Fibroblast of skin of abdomen (primary cell): Measurements from ENCODE around the gene CERS4.
"Not testable (repeated sequence)": the region's sequence is repeated elsewhere in the genome, so short reads cannot be mapped to it uniquely, and the experiment has no call there.

Experiments
- DNase-seq: peaks from one replicate; pipeline ENCODE4 v3.0.0-alpha.2; 2013

The CERS4 gene

DNA sequence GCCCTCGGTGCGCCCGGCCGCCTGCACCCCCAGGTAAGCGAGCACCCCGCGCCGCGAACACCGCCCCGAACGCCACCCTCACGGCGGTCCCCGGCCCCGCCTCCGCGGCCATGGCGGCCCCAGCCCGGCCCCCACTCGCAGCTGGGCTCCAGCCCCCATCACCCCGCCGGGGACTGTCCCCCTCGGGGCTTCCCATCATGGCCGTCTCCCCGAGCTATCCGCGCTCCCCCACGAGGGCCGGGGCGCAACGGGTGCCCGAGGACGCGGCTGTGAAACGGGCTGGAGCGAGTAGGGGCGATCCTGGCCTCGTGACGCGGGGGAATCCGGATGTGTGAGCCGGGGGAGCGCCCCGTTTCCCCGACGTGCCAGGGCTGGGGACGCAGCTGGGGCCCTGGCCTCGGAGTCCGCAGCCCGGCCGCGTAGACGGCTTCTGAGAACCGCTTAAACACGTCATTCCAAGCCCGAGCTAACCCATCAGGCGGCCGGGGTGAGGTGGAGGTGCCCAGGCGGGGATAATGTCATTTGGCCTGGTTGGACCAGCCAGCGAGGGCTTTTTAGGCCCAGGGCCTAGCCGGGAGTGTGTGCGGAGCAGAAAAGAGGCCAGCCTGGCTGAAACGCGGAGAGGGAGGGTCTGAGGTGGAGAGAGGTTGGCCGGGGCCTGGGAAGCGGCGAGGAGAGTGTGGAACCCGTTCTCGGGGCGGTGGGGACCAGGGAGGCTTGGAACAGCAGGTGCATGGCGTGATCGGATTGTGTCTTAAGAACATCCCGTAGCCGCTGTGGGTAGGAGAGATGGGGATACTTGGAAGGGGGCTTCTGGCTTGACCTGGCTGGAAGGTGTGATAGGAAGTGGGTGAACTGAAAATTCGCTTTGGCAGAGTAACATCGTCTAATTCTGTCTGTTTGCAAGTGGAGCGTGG lies 550 bp downstream of the CERS4 start:
- DNase-seq: peak; percentile 15

DNA sequence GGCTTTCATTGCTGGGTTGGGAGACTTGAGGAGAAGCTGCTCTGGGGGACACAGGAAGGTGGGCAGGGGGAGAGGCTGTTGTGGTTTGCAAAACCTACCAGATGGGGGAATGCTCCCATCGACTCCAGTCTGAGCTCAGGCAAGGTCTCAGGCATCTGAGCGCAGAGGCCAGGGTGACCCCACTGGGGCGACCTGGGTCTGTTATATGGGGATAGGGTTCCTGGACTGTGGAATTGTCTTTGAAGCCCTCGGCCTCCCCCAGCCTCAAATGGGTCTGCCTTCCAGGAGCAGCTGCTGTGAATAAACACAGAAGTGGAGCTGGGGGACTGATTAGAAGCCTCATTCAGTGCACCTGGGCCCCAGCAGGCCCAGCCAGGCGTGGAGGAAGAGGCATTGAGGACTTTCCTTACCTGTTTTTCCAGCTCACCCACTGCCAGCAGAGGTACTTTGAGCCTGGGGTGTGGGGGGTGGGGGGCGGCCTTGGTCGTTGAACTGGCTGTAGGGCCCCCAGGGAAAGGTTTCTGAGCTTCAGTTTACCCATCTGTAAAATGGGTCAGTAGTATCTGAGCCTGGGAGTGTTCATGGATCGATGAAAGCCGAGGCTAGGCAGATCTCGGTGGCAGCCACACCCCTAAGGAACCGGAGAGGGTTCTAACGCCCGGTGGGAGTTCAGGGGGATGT lies 1.4 kb downstream of the CERS4 start:
- DNase-seq: no peak

- no peak for DNase-seq
Measured at GRCh38 chr19:8212212-8212611, 3.0 kb downstream of the CERS4 start.

DNA sequence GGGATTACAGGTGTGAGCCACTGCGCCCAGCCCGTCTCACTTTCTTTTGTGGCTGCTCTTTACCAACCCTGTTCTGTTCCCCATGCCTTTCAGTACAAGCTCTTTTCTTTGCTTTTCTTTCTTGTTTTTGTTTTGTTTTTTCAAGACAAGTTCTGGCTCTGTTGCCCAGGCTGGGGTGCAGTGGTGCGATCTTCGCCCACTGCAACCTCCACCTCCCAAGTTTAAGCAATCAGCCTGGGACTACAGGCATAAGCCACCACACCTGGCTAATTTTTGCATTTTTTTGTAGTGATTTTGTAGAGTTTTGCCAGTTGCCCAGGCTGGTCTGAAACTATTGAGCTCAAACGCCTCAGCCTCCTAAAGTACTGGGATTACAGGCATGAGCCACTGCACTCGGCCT lies 3.7 kb downstream of the CERS4 start:
- DNase-seq: no peak

DNA sequence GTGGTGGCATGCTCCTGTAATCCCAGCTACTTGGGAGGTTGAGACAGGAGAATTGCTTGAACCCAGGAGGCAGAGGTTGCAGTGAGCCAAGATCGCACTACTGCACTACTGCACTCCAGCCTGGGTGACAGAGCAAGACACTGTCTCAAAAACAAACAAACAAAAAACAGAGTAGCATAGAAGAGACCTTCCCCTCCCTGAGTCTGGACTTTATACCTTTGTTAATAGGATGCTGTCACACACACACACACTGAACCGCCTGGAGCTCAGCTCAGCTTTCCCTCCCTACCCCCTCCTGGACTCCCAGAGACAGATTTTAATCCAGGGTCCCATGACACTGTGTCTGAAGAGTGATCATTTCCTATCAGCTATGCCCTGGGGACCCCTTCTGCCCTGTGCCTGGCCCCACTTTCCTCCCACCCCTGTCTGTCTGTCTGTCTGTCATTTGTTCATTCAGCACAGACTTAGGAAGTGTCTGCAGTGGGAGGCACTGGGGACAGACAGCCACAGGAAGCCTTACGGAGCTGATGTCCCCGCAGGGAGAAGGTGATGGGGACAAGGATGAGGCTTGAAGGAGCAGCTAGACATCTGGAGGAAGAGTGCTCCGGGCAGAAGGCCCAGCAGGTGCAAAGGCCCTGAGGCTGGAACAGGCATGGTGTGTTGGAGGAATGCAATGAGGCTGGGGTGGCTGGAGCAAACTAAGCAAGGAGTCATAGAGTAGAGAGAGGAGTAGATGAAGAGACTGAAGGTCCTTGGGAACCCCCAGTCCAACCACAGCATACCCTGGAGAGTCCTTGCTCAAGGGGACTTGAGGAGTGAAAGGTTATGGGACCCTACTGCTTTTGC lies 4.9 kb downstream of the CERS4 start:
- DNase-seq: no peak

DNA sequence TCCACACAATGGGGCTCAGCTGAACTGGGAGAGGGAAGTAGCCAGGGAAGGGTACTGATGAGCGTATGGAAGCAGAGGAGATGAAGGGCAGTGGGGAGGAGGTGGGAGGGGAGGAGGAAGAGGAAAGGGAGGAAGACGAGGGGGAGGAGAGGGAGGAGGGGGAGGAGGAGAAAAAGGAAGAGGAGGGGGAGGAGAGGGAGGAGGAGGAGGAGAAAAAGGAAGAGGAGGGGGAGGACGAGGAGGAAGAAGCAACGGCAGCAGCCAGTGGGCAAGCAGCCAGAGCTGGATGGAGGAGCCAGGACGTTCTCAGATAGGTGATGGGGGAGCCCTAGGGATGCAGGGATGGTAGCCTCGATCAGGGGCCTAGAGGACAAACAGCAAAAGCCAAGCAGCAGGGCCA lies 5.6 kb downstream of the CERS4 start:
- DNase-seq: no peak

GRCh38 chr19:8215783-8216182 lies 6.6 kb downstream of the CERS4 start:
- no peak for DNase-seq

DNA sequence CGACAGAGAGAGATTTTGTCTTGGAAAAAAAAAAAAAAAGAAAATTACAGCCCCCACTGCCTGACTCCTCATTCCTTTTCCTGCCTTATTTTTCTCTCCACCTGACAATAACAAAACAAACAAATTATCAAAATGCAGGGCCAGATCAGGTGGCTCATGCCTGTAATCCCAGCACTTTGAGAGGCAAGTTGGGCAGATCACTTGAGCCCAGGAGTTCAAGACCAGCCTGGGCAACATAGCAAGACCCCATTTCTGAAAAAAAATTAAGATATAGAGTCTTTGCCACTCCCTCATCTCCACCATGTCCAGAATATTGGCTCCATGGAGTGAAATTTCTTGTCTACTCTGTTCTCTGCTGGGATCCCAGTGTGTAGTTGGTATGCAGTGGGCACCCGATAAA lies 7.2 kb downstream of the CERS4 start:
- DNase-seq: no peak

DNA sequence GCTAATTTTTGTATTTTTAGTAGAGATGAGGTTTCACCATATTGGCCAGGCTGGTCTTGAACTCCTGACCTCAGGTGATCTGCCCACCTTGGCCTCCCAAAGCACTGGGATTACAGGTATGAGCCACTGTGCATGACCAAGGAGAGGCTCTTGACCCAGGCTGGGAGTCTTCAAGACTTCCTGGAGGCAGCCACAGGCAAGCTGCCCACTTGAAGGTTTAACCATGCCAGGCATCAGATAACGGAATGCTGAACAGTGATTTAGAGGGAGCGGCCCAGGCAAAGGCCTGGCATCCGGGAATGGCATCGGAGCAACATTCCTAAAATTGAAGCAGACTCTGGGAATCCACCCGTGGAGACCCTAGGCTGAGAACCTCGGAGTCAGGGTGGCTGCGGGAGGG lies 9.0 kb downstream of the CERS4 start:
- DNase-seq: not testable (repeated sequence)

DNA sequence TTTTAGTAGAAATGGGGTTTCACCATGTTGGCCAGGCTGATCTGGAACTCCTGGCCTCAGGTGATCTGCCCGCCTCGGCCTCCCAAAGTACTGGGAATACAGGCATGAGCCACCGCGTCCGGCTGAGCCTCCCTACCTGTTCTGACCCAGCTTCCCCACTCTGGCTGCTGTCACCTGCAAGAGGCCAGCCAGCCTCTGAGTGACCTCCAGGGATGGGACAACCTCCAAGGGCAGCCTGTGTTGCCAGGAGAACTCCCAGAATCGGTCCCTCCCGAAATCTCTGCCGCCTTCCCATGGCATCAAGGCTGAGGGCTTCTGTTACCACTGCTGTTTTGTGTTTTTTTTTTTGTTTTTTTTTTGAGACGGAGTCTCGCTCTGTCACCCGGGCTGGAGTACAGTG lies 11.3 kb downstream of the CERS4 start:
- no peak for DNase-seq

- DNase-seq: no peak
Measured at GRCh38 chr19:8221161-8221560, 12.0 kb downstream of the CERS4 start.

DNA sequence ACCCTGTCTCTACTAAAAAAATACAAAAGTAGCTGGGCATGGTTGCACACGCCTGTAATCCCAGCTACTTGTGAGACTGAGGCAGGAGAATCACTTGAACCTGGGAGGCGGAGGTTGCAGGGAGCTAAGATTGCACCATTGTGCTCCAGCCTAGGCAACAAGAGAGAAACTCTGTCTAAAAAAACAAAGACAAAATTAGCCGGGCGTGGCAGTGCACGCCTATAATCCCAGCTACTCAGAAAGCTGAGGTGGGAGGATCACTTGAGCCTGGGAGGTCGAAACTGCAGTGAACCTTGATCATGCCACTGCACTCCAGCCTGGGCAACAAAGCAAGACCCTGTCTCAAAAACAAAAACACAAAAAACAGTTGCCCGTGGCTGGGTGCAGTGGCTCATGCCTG lies 14.3 kb downstream of the CERS4 start:
- not testable (repeated sequence) for DNase-seq

- no peak for DNase-seq
Measured at GRCh38 chr19:8224394-8225145, 15.4 kb downstream of the CERS4 start.

DNA sequence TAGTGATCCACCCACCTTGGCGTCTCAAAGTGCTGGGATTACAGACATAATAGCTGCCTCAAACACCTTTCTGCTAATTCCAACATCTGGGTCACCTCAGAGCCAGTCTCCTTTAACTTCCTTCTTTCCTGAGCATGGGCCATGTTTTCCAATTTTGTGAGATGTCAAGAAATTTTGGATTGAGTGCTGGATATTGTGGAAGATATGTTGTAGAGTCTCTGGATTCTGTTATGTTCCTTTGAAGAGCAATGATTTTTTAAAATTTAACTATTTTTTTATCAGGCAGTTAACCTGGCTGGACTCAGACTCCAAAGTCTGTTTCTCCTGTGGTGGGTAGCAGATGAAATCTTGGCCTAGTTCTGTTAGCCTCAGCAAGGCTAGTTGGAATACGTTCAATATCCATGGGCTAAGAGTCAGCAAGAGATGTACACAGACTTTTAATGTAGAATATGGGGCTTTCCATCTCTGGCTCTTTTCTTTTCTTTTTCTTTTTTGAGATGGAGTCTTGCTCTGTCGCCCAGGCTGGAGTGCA lies 22.0 kb downstream of the CERS4 start:
- DNase-seq: no peak

- DNase-seq: no peak
Measured at GRCh38 chr19:8233370-8233769, 24.2 kb downstream of the CERS4 start.

- no peak for DNase-seq
Measured at GRCh38 chr19:8237026-8237425, 27.9 kb downstream of the CERS4 start.

DNA sequence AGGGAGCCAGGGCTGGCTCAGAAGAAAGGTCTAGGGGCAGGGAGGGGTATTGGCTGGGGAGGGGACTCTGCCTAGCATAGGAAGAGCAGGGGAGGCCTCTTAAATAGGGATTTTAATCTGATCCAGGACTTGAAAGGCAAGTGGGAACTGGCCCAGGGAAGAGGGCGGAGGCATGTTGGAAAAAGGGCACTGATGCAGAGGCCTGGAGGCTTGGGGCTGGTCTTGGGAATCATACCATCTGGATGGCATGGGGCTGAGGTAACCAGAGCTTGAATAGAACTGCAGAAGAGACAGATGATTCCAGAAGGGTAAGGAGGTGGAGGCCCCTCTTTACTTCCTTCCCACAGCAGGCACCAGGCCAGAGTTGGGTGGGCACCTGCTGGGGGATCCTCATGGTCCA lies 29.1 kb downstream of the CERS4 start:
- DNase-seq: no peak

- DNase-seq: no peak
Measured at GRCh38 chr19:8239528-8240273, 30.5 kb downstream of the CERS4 start.

GRCh38 chr19:8240274-8241229 lies 31.4 kb downstream of the CERS4 start:
- peak; percentile 91 for DNase-seq

GRCh38 chr19:8241646-8242045 lies 32.5 kb downstream of the CERS4 start:
- DNase-seq: no peak
